ENCODE measurements around the gene ANKH.

ANKH gene

GRCh38 chr5:14739538-14739937 lies 132.0 kb downstream of the ANKH start:
- Histone ChIP-seq H3K9me2 (replicated peaks; ENCODE audit: control insufficient read depth, low read length) (no peaks in the 10 kb centered on the region), H3K4me1 (ENCODE audit: control insufficient read depth, low read length) (peaks cover 27% of the 10 kb centered on the region), H3F3A (ENCODE audit: control insufficient read depth, insufficient read depth) (peaks cover 2% of the 10 kb centered on the region; the same call in 1 of the 2 replicates), H3K27ac (ENCODE audit: low read depth, low read length) (no peak overlapping the region), H4K20me1 (ENCODE audit: control insufficient read depth, insufficient read depth, low read depth, low read length) (no peaks in the 10 kb centered on the region), H3K27me3 (ENCODE audit: control insufficient read depth, low read length) (no peaks in the 10 kb centered on the region), H3K36me3 (ENCODE audit: control insufficient read depth, low read length) (peaks cover 44% of the 10 kb centered on the region), H3K9me3 (ENCODE audit: control insufficient read depth, insufficient read depth, low read length) (no peaks in the 10 kb centered on the region), H3K4me2 (ENCODE audit: low read length) (no peak overlapping the region), H3K79me2 (ENCODE audit: control insufficient read depth, low read length) (no peaks in the 10 kb centered on the region), H3K4me3 (ENCODE audit: low read length) (no peak overlapping the region)
- TF ChIP-seq EZH2phosphoT487 (IDR thresholded peaks at IDR 0.05; ENCODE audit: borderline replicate concordance, low read length) (no peak), CTCF (IDR thresholded peaks at IDR 0.05; ENCODE audit: low read depth, low read length, poor library complexity, severe bottlenecking) (no peak)

GRCh38 chr5:14738050-14738449 lies 133.5 kb downstream of the ANKH start:
- peaks cover 12% of the 10 kb centered on the region for H3K4me1 ChIP-seq (ENCODE audit: control insufficient read depth, low read length)
- H3K4me2 ChIP-seq (ENCODE audit: low read length): no peak overlapping the region
- H3K27ac ChIP-seq (ENCODE audit: low read depth, low read length): no peak overlapping the region
- no peaks in the 10 kb centered on the region for H3K9me3 ChIP-seq (ENCODE audit: control insufficient read depth, insufficient read depth, low read length)
- H3K79me2 ChIP-seq (ENCODE audit: control insufficient read depth, low read length): no peaks in the 10 kb centered on the region
- no peak overlapping the region for H3K4me3 ChIP-seq (ENCODE audit: low read length)
- no peaks in the 10 kb centered on the region for H3F3A ChIP-seq (ENCODE audit: control insufficient read depth, insufficient read depth)
- H3K27me3 ChIP-seq (ENCODE audit: control insufficient read depth, low read length): no peaks in the 10 kb centered on the region
- peaks cover 35% of the 10 kb centered on the region for H3K36me3 ChIP-seq (ENCODE audit: control insufficient read depth, low read length)
- TF ChIP-seq CTCF (IDR thresholded peaks at IDR 0.05; ENCODE audit: low read depth, low read length, poor library complexity, severe bottlenecking) (no peak), EZH2phosphoT487 (IDR thresholded peaks at IDR 0.05; ENCODE audit: borderline replicate concordance, low read length) (no peak)
- H4K20me1 ChIP-seq (ENCODE audit: control insufficient read depth, insufficient read depth, low read depth, low read length): no peaks in the 10 kb centered on the region
- no peaks in the 10 kb centered on the region for H3K9me2 ChIP-seq (replicated peaks; ENCODE audit: control insufficient read depth, low read length)

GRCh38 chr5:14737291-14737690 lies 134.3 kb downstream of the ANKH start:
- no peak overlapping the region for H3K4me3 ChIP-seq (ENCODE audit: low read length)
- H4K20me1 ChIP-seq (ENCODE audit: control insufficient read depth, insufficient read depth, low read depth, low read length): no peaks in the 10 kb centered on the region
- no peaks in the 10 kb centered on the region for H3K9me3 ChIP-seq (ENCODE audit: control insufficient read depth, insufficient read depth, low read length)
- H3K27ac ChIP-seq (ENCODE audit: low read depth, low read length): no peak overlapping the region
- no peak for TF ChIP-seq CTCF (IDR thresholded peaks at IDR 0.05; ENCODE audit: low read depth, low read length, poor library complexity, severe bottlenecking)
- no peak for TF ChIP-seq EZH2phosphoT487 (IDR thresholded peaks at IDR 0.05; ENCODE audit: borderline replicate concordance, low read length)
- H3K4me2 ChIP-seq (ENCODE audit: low read length): no peak overlapping the region
- H3K27me3 ChIP-seq (ENCODE audit: control insufficient read depth, low read length): no peaks in the 10 kb centered on the region
- no peaks in the 10 kb centered on the region for H3F3A ChIP-seq (ENCODE audit: control insufficient read depth, insufficient read depth)
- peaks cover 35% of the 10 kb centered on the region for H3K36me3 ChIP-seq (ENCODE audit: control insufficient read depth, low read length)
- H3K79me2 ChIP-seq (ENCODE audit: control insufficient read depth, low read length): no peaks in the 10 kb centered on the region
- H3K9me2 ChIP-seq (replicated peaks; ENCODE audit: control insufficient read depth, low read length): no peaks in the 10 kb centered on the region
- H3K4me1 ChIP-seq (ENCODE audit: control insufficient read depth, low read length): peaks cover 4% of the 10 kb centered on the region

- TF ChIP-seq CTCF (IDR thresholded peaks at IDR 0.05; ENCODE audit: low read depth, low read length, poor library complexity, severe bottlenecking) (no peak), EZH2phosphoT487 (IDR thresholded peaks at IDR 0.05; ENCODE audit: borderline replicate concordance, low read length) (no peak)
- Histone ChIP-seq H3K9me3 (ENCODE audit: control insufficient read depth, insufficient read depth, low read length) (no peaks in the 10 kb centered on the region), H3K79me2 (ENCODE audit: control insufficient read depth, low read length) (no peaks in the 10 kb centered on the region), H3K4me3 (ENCODE audit: low read length) (no peak overlapping the region), H3K4me2 (ENCODE audit: low read length) (no peak overlapping the region), H3F3A (ENCODE audit: control insufficient read depth, insufficient read depth) (no peaks in the 10 kb centered on the region), H3K27me3 (ENCODE audit: control insufficient read depth, low read length) (no peaks in the 10 kb centered on the region), H3K4me1 (ENCODE audit: control insufficient read depth, low read length) (no peaks in the 10 kb centered on the region), H3K9me2 (replicated peaks; ENCODE audit: control insufficient read depth, low read length) (no peaks in the 10 kb centered on the region), H3K27ac (ENCODE audit: low read depth, low read length) (no peak overlapping the region), H4K20me1 (ENCODE audit: control insufficient read depth, insufficient read depth, low read depth, low read length) (no peaks in the 10 kb centered on the region), H3K36me3 (ENCODE audit: control insufficient read depth, low read length) (peaks cover 22% of the 10 kb centered on the region)
Observed at GRCh38 chr5:14735944-14736343, 135.6 kb downstream of the ANKH start.

Data from DOHH2 (cell line).